ENCODE data around the gene WWOX. TPM values are rescaled to one million over a fixed set of nuclear protein-coding genes. Genes with fewer than 3 reads are reported as not detected.

The WWOX gene
- polyA plus RNA-seq, 1 donor (not counting 4 experiments of a cell fraction or from before 2014, with no cell fraction given), result 5.1 TPM

DNA sequence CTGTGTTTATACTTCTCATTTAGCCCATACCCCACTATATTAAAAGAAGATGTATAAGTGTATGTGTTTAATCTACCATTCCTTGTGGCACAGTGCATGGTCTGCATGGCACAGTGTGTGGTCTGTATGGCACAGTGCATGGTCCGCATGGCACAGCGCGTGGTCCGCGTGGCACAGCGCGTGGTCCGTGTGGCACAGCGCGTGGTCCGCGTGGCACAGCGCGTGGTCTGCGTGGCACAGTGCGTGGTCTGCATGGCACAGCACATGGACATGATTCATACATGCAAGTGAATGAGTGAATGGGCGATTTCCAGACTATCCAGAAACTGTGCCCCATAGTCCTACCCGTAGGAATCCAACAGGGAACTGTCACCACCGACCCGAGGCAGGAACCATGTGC lies 868.5 kb downstream of the WWOX start:
- no peak overlapping the region for H3K9ac ChIP-seq (ENCODE audit: control insufficient read depth, extremely low read depth, insufficient read depth, low read length)
- H3K4me1 ChIP-seq (ENCODE audit: control insufficient read depth, extremely low read depth, insufficient read depth, low read length), result no peaks in the 10 kb centered on the region
- no peaks in the 10 kb centered on the region for H3K79me2 ChIP-seq (ENCODE audit: control insufficient read depth, insufficient read depth, low read length)
- no peak overlapping the region for H3K4me2 ChIP-seq (ENCODE audit: control insufficient read depth, extremely low read depth, insufficient read depth, low read depth, low read length)
- dilution Hi-C loops (cut with MboI; ENCODE audit: extremely low pct_ligation_motif_present, low sequenced_read_pairs), result no loop called here
- FAIRE-seq (no peak), DNase-seq (ENCODE audit: low read depth, low spot score) (no peak)
- no peaks in the 10 kb centered on the region for H4K20me1 ChIP-seq (ENCODE audit: control insufficient read depth, extremely low read depth, insufficient read depth, low read length)
- no peaks in the 10 kb centered on the region for H3K9me1 ChIP-seq (ENCODE audit: control insufficient read depth, extremely low read depth, insufficient read depth, low read length)
- H2AFZ ChIP-seq (ENCODE audit: control insufficient read depth, low read length), result no peak overlapping the region
- TF ChIP-seq, protein P1, sequence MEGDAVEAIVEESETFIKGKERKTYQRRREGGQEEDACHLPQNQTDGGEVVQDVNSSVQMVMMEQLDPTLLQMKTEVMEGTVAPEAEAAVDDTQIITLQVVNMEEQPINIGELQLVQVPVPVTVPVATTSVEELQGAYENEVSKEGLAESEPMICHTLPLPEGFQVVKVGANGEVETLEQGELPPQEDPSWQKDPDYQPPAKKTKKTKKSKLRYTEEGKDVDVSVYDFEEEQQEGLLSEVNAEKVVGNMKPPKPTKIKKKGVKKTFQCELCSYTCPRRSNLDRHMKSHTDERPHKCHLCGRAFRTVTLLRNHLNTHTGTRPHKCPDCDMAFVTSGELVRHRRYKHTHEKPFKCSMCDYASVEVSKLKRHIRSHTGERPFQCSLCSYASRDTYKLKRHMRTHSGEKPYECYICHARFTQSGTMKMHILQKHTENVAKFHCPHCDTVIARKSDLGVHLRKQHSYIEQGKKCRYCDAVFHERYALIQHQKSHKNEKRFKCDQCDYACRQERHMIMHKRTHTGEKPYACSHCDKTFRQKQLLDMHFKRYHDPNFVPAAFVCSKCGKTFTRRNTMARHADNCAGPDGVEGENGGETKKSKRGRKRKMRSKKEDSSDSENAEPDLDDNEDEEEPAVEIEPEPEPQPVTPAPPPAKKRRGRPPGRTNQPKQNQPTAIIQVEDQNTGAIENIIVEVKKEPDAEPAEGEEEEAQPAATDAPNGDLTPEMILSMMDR (optimal IDR thresholded peaks at IDR 0.05 in 1 of 3, IDR thresholded peaks at IDR 0.05 in 1 of 3, conservative IDR thresholded peaks at IDR 0.05 in 1 of 3; ENCODE audit: extremely low read depth in 1 of 3, insufficient read depth in 2 of 3, low read length in 3 of 3), result no peak
- TF ChIP-seq EZH2 (IDR thresholded peaks at IDR 0.05; ENCODE audit: low read length), result no peak
- H3K27me3 ChIP-seq (ENCODE audit: control insufficient read depth, extremely low read depth, insufficient read depth, low read length), result peaks cover 4% of the 10 kb centered on the region
- no peaks in the 10 kb centered on the region for H3K9me3 ChIP-seq (ENCODE audit: control insufficient read depth, low read depth, low read length)
- H3K27ac ChIP-seq (ENCODE audit: control insufficient read depth, insufficient read depth, low read length), result no peak overlapping the region
- no peaks in the 10 kb centered on the region for H3K36me3 ChIP-seq (ENCODE audit: control insufficient read depth in 2 of 2, extremely low read depth in 1 of 2, insufficient read depth in 2 of 2, low read length in 2 of 2)
- no peak overlapping the region for H3K4me3 ChIP-seq (ENCODE audit: control insufficient read depth in 2 of 3, extremely low read depth in 1 of 3, insufficient read depth in 2 of 3, low read depth in 1 of 3, low read length in 3 of 3)

DNA sequence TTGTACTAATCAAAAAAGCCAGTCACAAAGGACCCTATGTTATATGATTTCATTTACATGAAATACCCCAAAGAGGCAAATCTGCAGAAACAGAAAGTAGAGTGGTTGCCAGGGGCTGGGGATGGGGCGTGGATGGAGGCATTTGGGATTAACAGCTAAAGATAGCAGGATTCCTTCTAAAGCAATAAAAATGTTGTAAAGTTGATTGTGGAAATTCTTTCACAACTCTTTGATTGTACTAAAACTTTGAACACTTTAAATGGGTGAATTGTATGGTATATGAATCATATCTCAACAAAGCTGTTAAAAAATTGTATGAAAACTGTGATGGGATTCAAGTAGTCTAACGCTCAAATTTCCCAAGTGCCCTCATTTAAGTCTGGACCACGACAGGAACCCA lies 870.3 kb downstream of the WWOX start:
- no peaks in the 10 kb centered on the region for H3K36me3 ChIP-seq (ENCODE audit: control insufficient read depth in 2 of 2, extremely low read depth in 1 of 2, insufficient read depth in 2 of 2, low read length in 2 of 2)
- DNase-seq (ENCODE audit: low read depth, low spot score) (no peak), FAIRE-seq (no peak)
- H3K9me1 ChIP-seq (ENCODE audit: control insufficient read depth, extremely low read depth, insufficient read depth, low read length), result no peaks in the 10 kb centered on the region
- H3K9ac ChIP-seq (ENCODE audit: control insufficient read depth, extremely low read depth, insufficient read depth, low read length), result no peak overlapping the region
- H3K4me1 ChIP-seq (ENCODE audit: control insufficient read depth, extremely low read depth, insufficient read depth, low read length), result no peaks in the 10 kb centered on the region
- no peak overlapping the region for H3K4me2 ChIP-seq (ENCODE audit: control insufficient read depth, extremely low read depth, insufficient read depth, low read depth, low read length)
- H2AFZ ChIP-seq (ENCODE audit: control insufficient read depth, low read length), result no peak overlapping the region
- no peaks in the 10 kb centered on the region for H4K20me1 ChIP-seq (ENCODE audit: control insufficient read depth, extremely low read depth, insufficient read depth, low read length)
- H3K27ac ChIP-seq (ENCODE audit: control insufficient read depth, insufficient read depth, low read length), result no peak overlapping the region
- TF ChIP-seq EZH2 (IDR thresholded peaks at IDR 0.05; ENCODE audit: low read length), result no peak
- TF ChIP-seq, protein P1 (optimal IDR thresholded peaks at IDR 0.05 in 1 of 3, IDR thresholded peaks at IDR 0.05 in 1 of 3, conservative IDR thresholded peaks at IDR 0.05 in 1 of 3; ENCODE audit: extremely low read depth in 1 of 3, insufficient read depth in 2 of 3, low read length in 3 of 3), result no peak
- dilution Hi-C loops (cut with MboI; ENCODE audit: extremely low pct_ligation_motif_present, low sequenced_read_pairs), result no loop called here
- peaks cover 4% of the 10 kb centered on the region for H3K27me3 ChIP-seq (ENCODE audit: control insufficient read depth, extremely low read depth, insufficient read depth, low read length)
- no peaks in the 10 kb centered on the region for H3K79me2 ChIP-seq (ENCODE audit: control insufficient read depth, insufficient read depth, low read length)
- no peak overlapping the region for H3K4me3 ChIP-seq (ENCODE audit: control insufficient read depth in 2 of 3, extremely low read depth in 1 of 3, insufficient read depth in 2 of 3, low read depth in 1 of 3, low read length in 3 of 3)
- no peaks in the 10 kb centered on the region for H3K9me3 ChIP-seq (ENCODE audit: control insufficient read depth, low read depth, low read length)

Data from keratinocyte (primary cell).